ENCODE measurements around the gene AQP2. TPM values are rescaled to one million over a fixed set of nuclear protein-coding genes. Genes with fewer than 3 reads are reported as not detected.
A peak's percentile ranks its signal among the peaks of the same experiment; 100 is the strongest.

AQP2 gene
- total RNA-seq, 1 donor from 2014 or later, result not detected

DNA sequence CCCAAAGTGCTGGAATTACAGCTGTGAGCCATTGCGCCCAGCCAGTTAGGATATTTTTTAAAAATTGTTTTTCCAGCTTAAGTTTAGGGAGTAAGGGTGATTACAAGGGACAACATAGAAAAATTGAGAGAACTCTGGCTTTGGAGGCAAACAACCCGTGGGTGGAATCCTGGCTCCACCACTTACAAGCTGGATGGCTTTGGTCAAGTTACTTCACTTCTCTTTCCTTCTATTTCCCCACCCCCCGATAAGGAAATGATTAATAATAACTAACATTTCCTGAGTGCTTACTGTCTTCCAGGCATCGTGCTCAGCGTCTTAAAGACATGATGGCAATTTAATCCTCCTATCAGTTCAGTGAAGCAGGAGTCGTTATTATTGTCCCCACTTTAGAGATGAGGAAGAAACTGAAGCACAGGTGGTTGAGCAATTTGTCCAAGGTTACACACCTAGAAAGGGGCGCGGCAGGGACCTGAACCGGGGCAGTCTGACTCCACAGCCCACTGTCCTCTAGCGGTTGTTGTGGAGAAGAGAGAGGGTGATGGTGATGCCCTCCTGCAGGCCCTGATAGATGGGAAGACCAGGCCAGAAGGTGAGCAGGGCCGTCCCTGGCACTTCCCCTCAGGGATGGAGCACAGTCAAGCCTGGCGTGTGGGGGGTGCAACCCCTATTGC is 30.2 kb upstream of the AQP2 start:
- DNase-seq (ENCODE audit: extremely low read depth, low read depth, low spot score), result peak; percentile 20

- DNase-seq (ENCODE audit: extremely low read depth, low read depth, low spot score), result no peak
Observed at GRCh38 chr12:49920915-49921286, 29.6 kb upstream of the AQP2 start.

DNA sequence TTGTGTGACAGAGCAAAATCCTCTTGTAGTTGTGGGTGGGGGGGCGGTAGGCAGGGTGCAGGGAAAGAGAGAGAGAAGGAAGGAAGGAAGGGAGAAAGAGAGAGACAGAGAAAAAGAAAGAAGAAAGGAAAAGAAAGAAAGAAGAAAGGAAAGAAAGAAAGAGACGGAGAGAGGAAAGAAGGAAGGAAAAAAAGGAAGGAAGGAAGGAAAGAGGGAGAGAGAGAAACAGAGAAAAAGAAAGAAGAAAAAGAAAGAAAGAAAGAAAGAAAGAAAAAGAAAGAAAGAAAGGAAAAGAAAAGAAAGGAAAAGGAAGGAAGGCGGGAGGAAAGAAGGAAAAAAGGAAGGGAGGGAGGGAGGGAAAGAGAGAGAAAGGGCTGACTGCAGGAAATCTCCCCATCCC is 29.2 kb upstream of the AQP2 start:
- DNase-seq (ENCODE audit: extremely low read depth, low read depth, low spot score), result no peak

- no peak for DNase-seq (ENCODE audit: extremely low read depth, low read depth, low spot score)
Observed at GRCh38 chr12:49921936-49922335, 28.6 kb upstream of the AQP2 start.

DNA sequence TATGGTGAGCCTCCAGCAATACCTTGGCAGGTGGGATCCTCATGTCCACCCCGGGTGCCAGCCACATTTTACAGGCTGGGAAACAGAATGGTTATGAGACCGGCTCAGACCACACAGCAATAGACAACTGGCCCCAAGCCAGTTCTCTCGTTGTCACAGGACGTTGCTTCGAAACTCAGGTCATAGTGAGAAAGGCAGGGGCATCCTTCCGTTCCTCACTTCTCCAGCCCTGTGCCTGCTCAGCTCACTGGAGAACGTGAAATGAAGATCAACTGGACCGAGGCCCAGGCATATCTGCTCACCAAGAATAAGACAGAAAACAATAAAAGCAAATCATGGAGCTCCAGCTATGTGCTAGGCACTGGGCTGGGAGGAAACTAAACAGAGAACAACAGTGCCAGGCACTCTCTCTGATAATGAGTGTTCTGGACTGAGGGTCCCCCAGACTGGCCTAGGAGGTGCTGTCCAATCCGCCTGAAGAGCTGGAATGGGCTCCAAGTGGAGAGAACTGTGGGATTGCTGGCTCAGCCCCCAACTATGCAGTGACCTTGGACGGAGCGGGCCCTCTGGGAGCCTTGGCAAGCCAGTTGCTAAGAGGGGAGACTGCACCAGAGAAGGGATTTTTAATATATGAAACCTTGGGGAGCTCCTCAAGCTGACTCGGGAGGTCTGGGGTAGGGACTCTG is 28.0 kb upstream of the AQP2 start:
- DNase-seq (ENCODE audit: extremely low read depth, low read depth, low spot score), result no peak

DNA sequence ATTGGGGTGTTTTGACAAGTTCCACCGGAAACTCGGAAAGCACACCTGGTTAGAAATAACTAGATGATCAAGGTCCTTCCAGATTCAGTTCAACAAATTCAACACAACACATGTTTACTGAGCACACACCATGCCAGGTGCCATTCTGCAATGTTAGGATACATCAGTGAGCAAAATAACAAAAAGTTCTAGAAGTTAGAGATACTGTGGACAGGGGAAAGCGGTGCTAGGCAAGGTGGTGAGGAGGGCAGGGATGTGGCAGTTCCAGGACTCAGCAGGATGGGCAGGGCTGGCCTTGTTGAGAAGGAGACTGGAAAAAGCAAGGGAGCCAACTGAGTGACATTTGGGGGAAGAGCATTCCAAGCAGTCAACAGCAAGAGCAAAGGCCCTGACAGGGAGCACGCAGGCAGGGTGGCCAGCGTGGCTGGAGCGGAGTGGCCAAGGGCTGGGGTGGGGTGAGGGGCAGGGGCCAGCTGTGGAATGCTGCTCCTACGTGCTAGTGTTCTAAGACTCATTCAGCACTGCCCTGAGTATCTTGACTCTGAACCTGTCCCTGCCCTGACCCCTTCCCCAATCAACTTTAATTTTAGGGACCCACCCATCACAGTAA is 27.4 kb upstream of the AQP2 start:
- no peak for DNase-seq (ENCODE audit: extremely low read depth, low read depth, low spot score)

DNA sequence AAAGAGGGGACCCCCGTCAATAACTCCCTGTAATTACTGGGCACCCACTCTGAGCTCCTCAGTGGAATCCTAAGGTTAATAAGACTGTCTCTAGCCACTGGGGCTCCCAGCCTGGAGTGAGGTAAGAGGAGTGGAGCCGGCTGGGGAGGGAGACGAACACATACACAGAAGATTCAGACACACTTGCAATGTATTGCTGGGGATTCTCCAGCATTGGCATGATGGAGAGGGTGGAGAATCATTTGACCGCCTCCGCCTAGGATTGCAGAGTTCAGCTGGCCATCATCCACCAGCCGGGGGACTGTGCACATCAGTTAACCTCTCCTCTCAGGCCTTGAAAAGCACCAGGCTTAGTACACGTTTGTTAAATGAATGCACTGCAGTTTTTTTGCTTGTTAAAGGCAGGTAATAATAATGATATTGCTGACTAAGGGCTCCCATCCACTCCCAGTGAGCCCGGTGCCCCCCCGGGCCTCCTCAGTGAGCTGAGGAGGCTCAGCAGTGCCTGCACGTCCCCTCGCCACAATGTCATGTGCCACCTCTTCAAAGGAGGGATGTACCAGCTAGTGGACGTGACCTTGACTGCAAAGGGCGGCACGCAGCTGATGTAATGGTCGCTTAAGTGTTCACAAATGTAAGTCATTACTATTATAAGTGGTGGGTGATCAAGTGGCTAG is 26.5 kb upstream of the AQP2 start:
- no peak for DNase-seq (ENCODE audit: extremely low read depth, low read depth, low spot score)

GRCh38 chr12:49924628-49925246 is 25.8 kb upstream of the AQP2 start:
- no peak for DNase-seq (ENCODE audit: extremely low read depth, low read depth, low spot score)

GRCh38 chr12:49925433-49926204 is 24.9 kb upstream of the AQP2 start:
- DNase-seq (ENCODE audit: extremely low read depth, low read depth, low spot score), result no peak

DNA sequence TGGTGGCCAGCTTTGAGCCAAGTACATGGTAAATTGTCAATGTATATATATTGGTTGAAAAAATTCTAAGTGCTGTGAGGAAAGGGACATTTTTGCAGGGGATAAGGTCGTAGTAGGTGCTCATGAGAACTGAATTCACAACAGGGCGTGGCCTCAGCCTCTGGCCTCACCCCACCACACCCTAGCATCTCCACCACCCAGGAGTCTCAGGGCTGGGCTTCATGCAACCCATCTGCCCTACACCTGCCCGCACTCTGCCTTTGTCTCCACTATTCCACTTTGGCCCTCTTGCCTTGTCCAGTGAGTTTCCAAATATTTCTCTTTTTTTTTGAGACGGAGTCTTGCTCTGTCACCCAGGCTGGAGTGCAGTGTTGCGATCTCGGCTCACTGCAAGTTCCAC is 22.1 kb upstream of the AQP2 start:
- DNase-seq (ENCODE audit: extremely low read depth, low read depth, low spot score), result no peak

GRCh38 chr12:49929581-49929980 is 21.0 kb upstream of the AQP2 start:
- no peak for DNase-seq (ENCODE audit: extremely low read depth, low read depth, low spot score)

DNA sequence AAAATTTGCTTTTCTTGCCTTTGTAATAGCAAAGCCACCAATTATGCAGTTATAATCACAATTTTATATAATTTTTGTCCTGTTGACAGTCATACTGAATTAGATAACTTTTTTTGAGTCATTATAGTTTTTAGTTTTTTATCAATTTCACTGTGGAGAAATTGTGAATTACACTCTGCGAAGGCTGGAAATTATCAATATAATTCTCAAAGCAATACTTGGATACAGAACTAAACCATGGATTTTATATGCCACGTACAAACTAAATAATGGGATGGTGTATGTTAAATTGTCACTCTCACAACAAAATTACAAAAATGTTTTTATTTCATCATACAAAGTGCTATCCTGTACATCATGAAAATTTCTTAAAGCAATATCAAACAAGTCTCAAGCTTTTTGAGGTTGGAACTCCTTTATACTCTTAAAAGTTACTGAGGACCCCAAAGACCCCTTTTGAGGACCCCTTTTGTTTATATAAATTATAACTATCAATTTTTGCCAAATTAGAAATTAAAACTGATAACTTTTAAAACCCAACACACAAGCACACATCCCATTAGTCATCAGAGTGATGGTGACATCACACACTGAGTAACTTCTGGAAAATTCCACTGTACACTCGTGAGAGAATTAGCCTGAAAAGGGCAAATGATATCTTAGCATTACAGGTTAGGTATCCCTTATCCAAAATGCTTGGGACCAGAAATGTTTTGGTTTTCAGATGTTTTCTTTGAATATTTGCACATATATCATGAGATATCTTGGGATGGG is 19.8 kb upstream of the AQP2 start:
- DNase-seq (ENCODE audit: extremely low read depth, low read depth, low spot score), result no peak

GRCh38 chr12:49932023-49932422 is 18.5 kb upstream of the AQP2 start:
- no peak for DNase-seq (ENCODE audit: extremely low read depth, low read depth, low spot score)

DNA sequence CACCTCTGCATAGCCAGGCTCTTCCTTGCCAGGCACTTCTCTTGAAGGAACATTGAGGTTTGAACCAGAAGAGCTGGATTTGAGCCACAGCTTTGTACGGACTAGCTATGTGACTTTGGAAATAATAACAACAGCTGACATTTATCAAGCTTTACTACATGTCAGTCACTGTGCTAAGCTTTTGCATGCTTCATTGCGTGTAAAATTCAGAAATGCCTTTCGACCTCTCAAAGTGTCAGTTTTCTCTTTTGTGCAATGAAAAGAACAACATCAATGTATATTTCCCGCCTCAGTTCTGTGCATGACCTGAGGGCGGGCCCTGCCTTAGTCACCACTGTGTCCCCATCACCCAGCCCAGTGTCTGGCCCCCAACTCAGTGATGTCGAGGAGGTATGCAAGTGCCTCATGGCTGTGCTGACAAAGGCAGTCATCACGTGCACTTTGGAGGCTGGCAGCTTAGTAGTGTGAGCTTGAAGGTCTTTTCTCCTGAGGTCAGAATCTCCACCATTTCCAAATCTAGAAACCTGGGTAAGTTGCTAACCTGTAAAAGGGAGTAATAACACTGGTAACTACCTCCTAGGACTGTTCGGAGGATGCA is 17.9 kb upstream of the AQP2 start:
- DNase-seq (ENCODE audit: extremely low read depth, low read depth, low spot score), result no peak

GRCh38 chr12:49933796-49934195 is 16.7 kb upstream of the AQP2 start:
- DNase-seq (ENCODE audit: extremely low read depth, low read depth, low spot score), result no peak

DNA sequence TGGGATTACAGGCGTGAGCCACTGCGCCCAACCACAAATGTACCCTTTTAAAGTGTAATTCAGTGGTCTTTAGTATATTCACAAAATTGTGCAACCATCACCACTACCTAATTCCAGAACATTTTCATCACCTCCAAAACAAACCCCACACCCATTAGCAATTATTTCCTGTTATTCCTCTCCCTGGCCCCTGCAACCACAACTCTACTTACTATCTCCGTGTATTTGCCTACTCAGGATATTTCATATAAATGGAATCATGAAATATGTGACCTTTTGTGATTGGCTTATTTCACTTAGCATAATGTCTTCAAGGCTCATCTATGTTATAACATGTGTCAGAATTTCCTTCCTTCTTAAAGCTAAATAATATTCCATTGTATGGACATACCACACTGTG is 16.0 kb upstream of the AQP2 start:
- no peak for DNase-seq (ENCODE audit: extremely low read depth, low read depth, low spot score)

DNA sequence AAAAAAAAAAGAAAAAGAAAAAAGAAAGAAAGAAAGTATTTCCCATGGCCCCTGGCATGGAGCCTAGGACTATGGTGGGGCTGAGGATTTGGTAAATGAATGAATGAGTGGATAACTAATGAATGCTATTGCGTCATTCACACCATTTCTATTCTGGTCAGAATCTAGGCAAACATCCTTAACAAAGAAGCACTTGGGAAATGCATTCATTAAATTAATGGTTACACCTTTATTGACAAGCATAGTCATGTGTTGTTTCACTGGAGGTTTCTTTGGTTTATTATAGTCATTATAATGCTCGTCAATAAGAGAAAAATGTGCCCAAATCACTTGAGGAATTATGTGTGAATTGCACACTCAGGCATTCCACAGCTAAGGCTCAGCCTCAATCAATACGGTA is 13.6 kb upstream of the AQP2 start:
- no peak for DNase-seq (ENCODE audit: extremely low read depth, low read depth, low spot score)

GRCh38 chr12:49937639-49938300 is 12.8 kb upstream of the AQP2 start:
- DNase-seq (ENCODE audit: extremely low read depth, low read depth, low spot score), result no peak

GRCh38 chr12:49939307-49939706 is 11.2 kb upstream of the AQP2 start:
- DNase-seq (ENCODE audit: extremely low read depth, low read depth, low spot score), result no peak

Data from glomerular endothelial cell (primary cell).